Measurements from ENCODE around the gene SERINC2.

Gene SERINC2

DNA sequence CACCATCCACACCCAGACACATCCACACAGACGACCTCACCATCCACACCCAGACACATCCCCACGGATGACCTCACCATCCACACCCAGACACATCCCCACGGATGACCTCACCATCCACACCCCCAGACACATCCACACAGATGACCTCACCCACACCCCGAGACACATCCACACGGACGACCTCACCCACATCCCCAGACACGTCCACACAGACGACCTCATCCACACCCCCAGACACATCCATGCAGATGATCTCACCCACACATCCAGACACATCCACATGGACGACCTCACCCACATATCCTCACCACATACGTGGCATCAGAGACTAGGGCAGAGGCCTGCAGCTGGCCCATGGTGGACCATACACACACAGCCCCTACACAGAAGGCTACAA is 25.4 kb upstream of the SERINC2 start:
- H3K4me1 ChIP-seq (ENCODE audit: insufficient read depth, low read length), result no peaks in the 10 kb centered on the region
- no peak overlapping the region for H3K4me3 ChIP-seq (ENCODE audit: low read depth in 1 of 2, low read length in 2 of 2)
- no peak overlapping the region for H3K9ac ChIP-seq (ENCODE audit: low read length)
- H3K9me3 ChIP-seq (ENCODE audit: low read length), result no peaks in the 10 kb centered on the region
- no peaks in the 10 kb centered on the region for H3K27me3 ChIP-seq (ENCODE audit: control insufficient read depth in 1 of 2, insufficient read depth in 2 of 2, low read length in 2 of 2)
- H3K27ac ChIP-seq (ENCODE audit: low read depth, low read length), result no peak overlapping the region
- H3K36me3 ChIP-seq (ENCODE audit: insufficient read depth, low read length), result no peaks in the 10 kb centered on the region

- H3K9ac ChIP-seq (ENCODE audit: low read length), result no peak overlapping the region
- no peak overlapping the region for H3K4me3 ChIP-seq (ENCODE audit: low read depth in 1 of 2, low read length in 2 of 2)
- no peaks in the 10 kb centered on the region for H3K9me3 ChIP-seq (ENCODE audit: low read length)
- no peaks in the 10 kb centered on the region for H3K36me3 ChIP-seq (ENCODE audit: insufficient read depth, low read length)
- peaks cover 4% of the 10 kb centered on the region for H3K4me1 ChIP-seq (ENCODE audit: insufficient read depth, low read length)
- H3K27me3 ChIP-seq (ENCODE audit: control insufficient read depth in 1 of 2, insufficient read depth in 2 of 2, low read length in 2 of 2), result peaks cover 0 to 4% of the 10 kb centered on the region in 2 donors
- no peak overlapping the region for H3K27ac ChIP-seq (ENCODE audit: low read depth, low read length)
Measured at GRCh38 chr1:31389616-31390015, 23.4 kb upstream of the SERINC2 start.

- Histone ChIP-seq H3K27me3 (ENCODE audit: control insufficient read depth in 1 of 2, insufficient read depth in 2 of 2, low read length in 2 of 2) (peaks cover 0 to 4% of the 10 kb centered on the region in 2 donors), H3K4me1 (ENCODE audit: insufficient read depth, low read length) (peaks cover 4% of the 10 kb centered on the region), H3K9me3 (ENCODE audit: low read length) (no peaks in the 10 kb centered on the region), H3K4me3 (ENCODE audit: low read depth in 1 of 2, low read length in 2 of 2) (no peak overlapping the region), H3K36me3 (ENCODE audit: insufficient read depth, low read length) (no peaks in the 10 kb centered on the region), H3K9ac (ENCODE audit: low read length) (no peak overlapping the region), H3K27ac (ENCODE audit: low read depth, low read length) (no peak overlapping the region)
Measured at GRCh38 chr1:31390071-31390470, 22.9 kb upstream of the SERINC2 start.

GRCh38 chr1:31393463-31393862 is 19.6 kb upstream of the SERINC2 start:
- Histone ChIP-seq H3K27me3 (ENCODE audit: control insufficient read depth in 1 of 2, insufficient read depth in 2 of 2, low read length in 2 of 2) (peaks cover 0 to 4% of the 10 kb centered on the region in 2 donors), H3K9me3 (ENCODE audit: low read length) (no peaks in the 10 kb centered on the region), H3K27ac (ENCODE audit: low read depth, low read length) (no peak overlapping the region), H3K4me3 (ENCODE audit: low read depth in 1 of 2, low read length in 2 of 2) (no peak overlapping the region), H3K36me3 (ENCODE audit: insufficient read depth, low read length) (no peaks in the 10 kb centered on the region), H3K4me1 (ENCODE audit: insufficient read depth, low read length) (peaks cover 4% of the 10 kb centered on the region), H3K9ac (ENCODE audit: low read length) (no peak overlapping the region)

GRCh38 chr1:31394584-31395193 is 18.3 kb upstream of the SERINC2 start:
- no peak overlapping the region for H3K27ac ChIP-seq (ENCODE audit: low read depth, low read length)
- H3K36me3 ChIP-seq (ENCODE audit: insufficient read depth, low read length), result no peaks in the 10 kb centered on the region
- no peaks in the 10 kb centered on the region for H3K9me3 ChIP-seq (ENCODE audit: low read length)
- no peak overlapping the region for H3K4me3 ChIP-seq (ENCODE audit: low read depth in 1 of 2, low read length in 2 of 2)
- peaks cover 0 to 4% of the 10 kb centered on the region in 2 donors for H3K27me3 ChIP-seq (ENCODE audit: control insufficient read depth in 1 of 2, insufficient read depth in 2 of 2, low read length in 2 of 2)
- no peak overlapping the region for H3K9ac ChIP-seq (ENCODE audit: low read length)
- peaks cover 4% of the 10 kb centered on the region for H3K4me1 ChIP-seq (ENCODE audit: insufficient read depth, low read length)

- Histone ChIP-seq H3K9ac (ENCODE audit: low read length) (no peak overlapping the region), H3K9me3 (ENCODE audit: low read length) (no peaks in the 10 kb centered on the region), H3K4me1 (ENCODE audit: insufficient read depth, low read length) (peaks cover 4% of the 10 kb centered on the region), H3K27ac (ENCODE audit: low read depth, low read length) (no peak overlapping the region), H3K36me3 (ENCODE audit: insufficient read depth, low read length) (no peaks in the 10 kb centered on the region), H3K4me3 (ENCODE audit: low read depth in 1 of 2, low read length in 2 of 2) (no peak overlapping the region), H3K27me3 (ENCODE audit: control insufficient read depth in 1 of 2, insufficient read depth in 2 of 2, low read length in 2 of 2) (peaks cover 0 to 4% of the 10 kb centered on the region in 2 donors)
Measured at GRCh38 chr1:31396633-31397351, 16.2 kb upstream of the SERINC2 start.

- Histone ChIP-seq H3K4me1 (ENCODE audit: insufficient read depth, low read length) (peaks cover 4% of the 10 kb centered on the region), H3K9ac (ENCODE audit: low read length) (no peak overlapping the region), H3K9me3 (ENCODE audit: low read length) (no peaks in the 10 kb centered on the region), H3K27me3 (ENCODE audit: control insufficient read depth in 1 of 2, insufficient read depth in 2 of 2, low read length in 2 of 2) (peaks cover 0 to 4% of the 10 kb centered on the region in 2 donors), H3K36me3 (ENCODE audit: insufficient read depth, low read length) (no peaks in the 10 kb centered on the region), H3K27ac (ENCODE audit: low read depth, low read length) (no peak overlapping the region), H3K4me3 (ENCODE audit: low read depth in 1 of 2, low read length in 2 of 2) (no peak overlapping the region)
Measured at GRCh38 chr1:31397360-31398095, 15.5 kb upstream of the SERINC2 start.

DNA sequence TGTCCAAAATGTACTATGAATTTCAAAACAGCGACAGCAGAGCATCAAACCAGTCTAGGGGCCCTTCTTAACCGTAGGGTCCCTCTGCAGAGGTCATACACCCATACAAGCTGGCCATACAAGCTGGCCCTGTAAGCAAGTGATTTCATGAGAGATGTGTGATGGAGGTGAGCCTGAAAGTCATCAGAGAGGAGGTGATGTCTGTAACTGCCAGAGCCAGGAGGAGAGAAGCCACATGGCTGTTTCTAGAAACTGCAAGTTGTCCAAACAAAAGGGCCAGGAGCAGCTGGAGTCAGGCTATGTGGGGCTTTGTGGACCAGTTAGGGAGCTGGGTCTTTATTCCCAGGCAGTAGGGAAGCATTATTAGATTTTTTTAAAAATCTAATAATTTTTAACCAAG is 14.8 kb upstream of the SERINC2 start:
- Histone ChIP-seq H3K4me1 (ENCODE audit: insufficient read depth, low read length) (peaks cover 4% of the 10 kb centered on the region), H3K27me3 (ENCODE audit: control insufficient read depth in 1 of 2, insufficient read depth in 2 of 2, low read length in 2 of 2) (peaks cover 0 to 4% of the 10 kb centered on the region in 2 donors), H3K36me3 (ENCODE audit: insufficient read depth, low read length) (no peaks in the 10 kb centered on the region), H3K27ac (ENCODE audit: low read depth, low read length) (no peak overlapping the region), H3K9ac (ENCODE audit: low read length) (no peak overlapping the region), H3K9me3 (ENCODE audit: low read length) (no peaks in the 10 kb centered on the region), H3K4me3 (ENCODE audit: low read depth in 1 of 2, low read length in 2 of 2) (no peak overlapping the region)

DNA sequence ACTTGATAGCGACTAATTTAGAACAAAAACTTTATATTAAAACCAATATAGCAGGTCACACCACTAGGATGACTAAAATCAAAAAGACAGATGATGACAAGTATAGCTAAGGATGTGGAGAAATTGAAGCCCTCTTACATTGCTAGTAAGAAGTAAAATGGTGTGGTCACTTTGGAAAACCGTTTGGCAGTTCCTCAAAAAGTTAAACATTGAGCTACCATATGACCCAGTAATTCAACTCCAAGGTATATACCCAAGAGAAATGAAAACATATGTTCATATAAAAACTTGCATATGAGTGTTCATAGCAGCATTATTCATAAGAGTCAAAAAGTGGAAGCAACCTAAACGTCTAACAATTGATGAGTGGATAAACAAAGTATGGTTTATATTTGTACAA is 13.0 kb upstream of the SERINC2 start:
- Histone ChIP-seq H3K36me3 (ENCODE audit: insufficient read depth, low read length) (no peaks in the 10 kb centered on the region), H3K27me3 (ENCODE audit: control insufficient read depth in 1 of 2, insufficient read depth in 2 of 2, low read length in 2 of 2) (no peaks in the 10 kb centered on the region), H3K9ac (ENCODE audit: low read length) (no peak overlapping the region), H3K4me3 (ENCODE audit: low read depth in 1 of 2, low read length in 2 of 2) (no peak overlapping the region), H3K27ac (ENCODE audit: low read depth, low read length) (no peak overlapping the region), H3K9me3 (ENCODE audit: low read length) (no peaks in the 10 kb centered on the region), H3K4me1 (ENCODE audit: insufficient read depth, low read length) (no peaks in the 10 kb centered on the region)

- Histone ChIP-seq H3K27ac (ENCODE audit: low read depth, low read length) (no peak overlapping the region), H3K9me3 (ENCODE audit: low read length) (no peaks in the 10 kb centered on the region), H3K27me3 (ENCODE audit: control insufficient read depth in 1 of 2, insufficient read depth in 2 of 2, low read length in 2 of 2) (no peaks in the 10 kb centered on the region), H3K9ac (ENCODE audit: low read length) (no peak overlapping the region), H3K4me1 (ENCODE audit: insufficient read depth, low read length) (no peaks in the 10 kb centered on the region), H3K36me3 (ENCODE audit: insufficient read depth, low read length) (no peaks in the 10 kb centered on the region), H3K4me3 (ENCODE audit: low read depth in 1 of 2, low read length in 2 of 2) (no peak overlapping the region)
Measured at GRCh38 chr1:31400393-31400792, 12.6 kb upstream of the SERINC2 start.

GRCh38 chr1:31401241-31401640 is 11.8 kb upstream of the SERINC2 start:
- Histone ChIP-seq H3K27ac (ENCODE audit: low read depth, low read length) (no peak overlapping the region), H3K9me3 (ENCODE audit: low read length) (no peaks in the 10 kb centered on the region), H3K27me3 (ENCODE audit: control insufficient read depth in 1 of 2, insufficient read depth in 2 of 2, low read length in 2 of 2) (no peaks in the 10 kb centered on the region)

More at GRCh38 chr1:31401241-31401640, 11.8 kb upstream of the SERINC2 start:
- Histone ChIP-seq H3K36me3 (ENCODE audit: insufficient read depth, low read length) (no peaks in the 10 kb centered on the region), H3K4me3 (ENCODE audit: low read depth in 1 of 2, low read length in 2 of 2) (no peak overlapping the region), H3K9ac (ENCODE audit: low read length) (no peak overlapping the region), H3K4me1 (ENCODE audit: insufficient read depth, low read length) (no peaks in the 10 kb centered on the region)
